OCI-LY7 (cell line): ENCODE results near the gene ARHGAP21. TPM values are rescaled to one million over a fixed set of nuclear protein-coding genes. Genes with fewer than 3 reads are reported as not detected.

ENCODE experiments used
- BruUV-seq: library from RNA; stranded (reverse); fragments of 400-500 nt; replicated peaks from 2 replicates; lab custom pipeline; 2021; lab: Mats Ljungman, UMichigan
- CTCF ChIA-PET: fragments of 300-600 bp; sonication (Branson Sonifier 250); formaldehyde crosslinking; loops from one replicate; lab custom pipeline; 2022; ENCODE audit warnings: antibody characterized with exemption; ENCODE audit not compliant: unreplicated experiment; lab: Charles Lee
- POLR2A ChIA-PET: fragments of 300-600 bp; sonication (Branson Sonifier 250); formaldehyde crosslinking; loops from one replicate; lab custom pipeline; 2022; ENCODE audit warnings: antibody characterized with exemption; lab: Charles Lee
- DNase-seq: peaks from one replicate; pipeline ENCODE4 v3.0.0-alpha.2; 2015; ENCODE audit warnings: low spot score
- H2AFZ ChIP-seq: fragments of 200-600 bp; sonication (generic), shearing (Covaris generic); 2 replicates; pipeline ENCODE4 v1.6.1; 2014; ENCODE audit warnings: mild to moderate bottlenecking, antibody characterized with exemption, low read length, moderate library complexity
- H3K27ac ChIP-seq: fragments of 200-600 bp; sonication (generic); 2 replicates; pipeline ENCODE4 v1.5.1; 2014; ENCODE audit warnings: mixed run types, low read depth, mild to moderate bottlenecking, moderate library complexity, low read length, inconsistent platforms; ENCODE audit not compliant: poor library complexity, severe bottlenecking
- H3K36me3 ChIP-seq: fragments of 200-600 bp; sonication (generic); 2 replicates; pipeline ENCODE4 v1.6.1; 2014; ENCODE audit warnings: mild to moderate bottlenecking, antibody characterized with exemption, low read length, moderate library complexity, mixed read lengths; ENCODE audit not compliant: insufficient read depth
- H3K4me1 ChIP-seq: fragments of 200-600 bp; sonication (generic); 2 replicates; pipeline ENCODE4 v1.5.1; 2014; ENCODE audit warnings: mild to moderate bottlenecking, low read length; ENCODE audit not compliant: insufficient read depth, poor library complexity, severe bottlenecking
- H3K4me2 ChIP-seq: fragments of 200-600 bp; sonication (generic); 2 replicates; pipeline ENCODE4 v1.6.1; 2014; ENCODE audit warnings: mild to moderate bottlenecking, low read length
- H3K4me3 ChIP-seq: fragments of 200-600 bp; sonication (generic); 2 replicates; pipeline ENCODE4 v1.5.1; 2014; ENCODE audit warnings: mild to moderate bottlenecking, low read depth, low read length; ENCODE audit not compliant: poor library complexity, severe bottlenecking
- H3K79me2 ChIP-seq: fragments of 200-600 bp; sonication (generic); 2 replicates; pipeline ENCODE4 v1.6.1; 2016; ENCODE audit warnings: low read depth, mild to moderate bottlenecking, low read length, moderate library complexity, mixed read lengths; ENCODE audit not compliant: insufficient read depth
- H3K9me2 ChIP-seq: fragments of 200-600 bp; sonication (generic); 2 replicates; pipeline ENCODE4 v1.6.1; 2016; ENCODE audit warnings: mild to moderate bottlenecking, low read length, mixed read lengths; ENCODE audit not compliant: insufficient read depth
- H3K9me3 ChIP-seq: fragments of 200-600 bp; sonication (generic); 2 replicates; pipeline ENCODE4 v1.6.1; 2014; ENCODE audit warnings: mild to moderate bottlenecking, mixed run types, low read length, mixed read lengths
- H4K20me1 ChIP-seq: fragments of 200-600 bp; sonication (generic); 2 replicates; pipeline ENCODE4 v1.6.1; 2014; ENCODE audit warnings: mild to moderate bottlenecking, antibody characterized with exemption, low read length, moderate library complexity, mixed read lengths; ENCODE audit not compliant: insufficient read depth
- EZH2phosphoT487 ChIP-seq: fragments of 200-600 bp; sonication (generic); IDR thresholded peaks from 2 replicates; pipeline ENCODE4 v1.6.1; 2018; ENCODE audit warnings: low read depth, borderline replicate concordance, mild to moderate bottlenecking, mixed run types, antibody characterized with exemption, low read length, moderate library complexity, mixed read lengths
- intact Hi-C: fragments of 100-400 bp; cut with micrococcal nuclease; formaldehyde crosslinking; loops from one replicate; pipeline ENCODE4 v1.10.0; 2022; ENCODE audit not compliant: unreplicated experiment
- total RNA-seq, 2 experiments: library from RNA; depleted of rRNA in 1 of 2; stranded (reverse); fragments of >200 nt in 1 of 2; shearing (Covaris generic) in 1 of 2; gene quantifications; 2 replicates each; pipeline ENCODE4 v1.2.3, GENCODE V29; 2014 to 2022
- TF ChIP-seq, protein P1 (sequence below): fragments of 200-600 bp; sonication (generic); conservative IDR thresholded peaks from 2 replicates; pipeline ENCODE4 v1.5.1; 2014; ENCODE audit warnings: mild to moderate bottlenecking, antibody characterized with exemption, low read length, moderate library complexity, mixed read lengths

Gene ARHGAP21
- total RNA-seq, 2 experiments from 2014 or later: 24.2 to 44.9 TPM

DNA sequence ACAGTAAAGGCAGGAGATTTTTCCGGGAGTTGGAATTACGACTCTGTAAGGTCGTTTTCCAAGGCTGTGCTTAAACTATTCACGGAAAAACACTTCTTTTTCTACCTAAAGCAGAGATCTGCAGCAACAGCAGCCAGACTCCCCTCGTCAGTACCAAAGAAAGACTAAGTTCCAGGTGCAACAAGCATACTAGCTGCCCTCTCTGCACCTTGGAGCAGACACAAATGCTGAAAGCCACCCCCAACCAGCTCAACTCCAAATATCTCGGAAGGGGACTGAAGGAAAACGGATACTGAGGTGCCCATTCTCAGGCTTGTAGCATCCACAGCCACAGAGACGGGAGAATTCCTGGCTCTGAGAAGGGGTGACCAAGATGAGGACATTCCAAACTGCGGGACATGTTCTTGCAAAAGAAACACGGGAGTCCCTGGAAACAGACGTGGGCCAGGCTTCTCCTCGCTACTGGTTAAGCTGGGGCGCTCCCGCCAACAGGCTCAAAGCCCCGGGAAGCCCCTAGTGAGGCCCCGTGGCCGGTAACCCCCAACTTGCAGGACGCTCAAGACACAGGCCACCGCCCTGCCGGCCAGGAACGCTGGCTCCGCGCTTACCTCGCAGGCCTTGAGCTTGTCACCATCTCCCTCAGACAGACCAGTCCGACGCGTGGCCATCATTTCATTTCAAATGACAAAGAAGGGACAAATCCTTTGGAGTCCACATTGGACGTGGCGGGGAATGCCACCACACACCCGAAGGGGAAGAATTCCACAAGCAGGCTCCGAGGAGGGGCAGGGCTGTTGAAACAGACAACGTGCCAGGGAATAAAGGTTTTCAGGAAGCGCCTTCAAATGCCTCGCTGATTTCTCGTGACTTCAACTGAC is 2.2 kb downstream of the ARHGAP21 start:
- H3K79me2 ChIP-seq: peaks cover 19% of the 10 kb centered on the region; the same call in 1 of the 2 replicates
- intact Hi-C loops: loop anchor here (5.0 to 10.0 kb wide), 3 partner anchors 79 to 1287 kb away; partner anchors contain the start of gene OTUD1
- H2AFZ ChIP-seq: no peak overlapping the region; the same call in 1 of the 2 replicates
- H3K4me3 ChIP-seq: peak overlapping the region; percentile 72
- no peak overlapping the region for H3K27ac ChIP-seq
- H3K36me3 ChIP-seq: no peaks in the 10 kb centered on the region
- 0 out of 2 replicates have a peak, but pooled peaks cover 5% of the 10 kb centered on the region for H4K20me1 ChIP-seq
- H3K9me2 ChIP-seq: no peaks in the 10 kb centered on the region
- TF ChIP-seq, protein P1, sequence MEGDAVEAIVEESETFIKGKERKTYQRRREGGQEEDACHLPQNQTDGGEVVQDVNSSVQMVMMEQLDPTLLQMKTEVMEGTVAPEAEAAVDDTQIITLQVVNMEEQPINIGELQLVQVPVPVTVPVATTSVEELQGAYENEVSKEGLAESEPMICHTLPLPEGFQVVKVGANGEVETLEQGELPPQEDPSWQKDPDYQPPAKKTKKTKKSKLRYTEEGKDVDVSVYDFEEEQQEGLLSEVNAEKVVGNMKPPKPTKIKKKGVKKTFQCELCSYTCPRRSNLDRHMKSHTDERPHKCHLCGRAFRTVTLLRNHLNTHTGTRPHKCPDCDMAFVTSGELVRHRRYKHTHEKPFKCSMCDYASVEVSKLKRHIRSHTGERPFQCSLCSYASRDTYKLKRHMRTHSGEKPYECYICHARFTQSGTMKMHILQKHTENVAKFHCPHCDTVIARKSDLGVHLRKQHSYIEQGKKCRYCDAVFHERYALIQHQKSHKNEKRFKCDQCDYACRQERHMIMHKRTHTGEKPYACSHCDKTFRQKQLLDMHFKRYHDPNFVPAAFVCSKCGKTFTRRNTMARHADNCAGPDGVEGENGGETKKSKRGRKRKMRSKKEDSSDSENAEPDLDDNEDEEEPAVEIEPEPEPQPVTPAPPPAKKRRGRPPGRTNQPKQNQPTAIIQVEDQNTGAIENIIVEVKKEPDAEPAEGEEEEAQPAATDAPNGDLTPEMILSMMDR: no peak
- no peak for TF ChIP-seq EZH2phosphoT487
- ChIA-PET POLR2A (no interaction called here), CTCF (no interaction called here)
- no peaks in the 10 kb centered on the region for H3K9me3 ChIP-seq
- peak overlapping the region; percentile 81 for H3K4me2 ChIP-seq
- DNase-seq: no peak
- BruUV-seq: no TSS peak
- peaks cover 33% of the 10 kb centered on the region for H3K4me1 ChIP-seq

DNA sequence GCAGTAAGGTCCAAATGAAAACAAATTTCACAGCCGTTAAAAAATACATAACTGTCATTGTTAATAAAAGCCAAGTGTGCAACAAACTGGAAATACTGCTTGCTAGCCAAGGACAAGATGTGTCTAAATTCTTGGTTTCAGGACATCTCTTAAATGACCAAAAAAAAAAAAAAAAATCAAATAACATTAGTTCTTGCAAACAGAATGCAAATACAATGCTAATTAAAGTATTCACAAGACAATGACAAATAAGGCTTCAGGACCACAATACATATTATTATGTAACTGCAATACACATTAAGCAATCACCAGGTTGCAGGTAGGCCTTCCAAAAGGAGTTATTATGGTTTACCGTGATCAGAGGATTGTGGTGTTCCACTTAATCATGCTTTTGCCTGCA is 3.6 kb downstream of the ARHGAP21 start:
- no peak for DNase-seq
- ChIA-PET POLR2A (no interaction called here), CTCF (no interaction called here)
- Histone ChIP-seq H3K4me2 (peak overlapping the region; percentile 81), H4K20me1 (0 out of 2 replicates have a peak, but pooled peaks cover 5% of the 10 kb centered on the region), H3K9me3 (no peaks in the 10 kb centered on the region), H3K9me2 (no peaks in the 10 kb centered on the region), H3K4me3 (peak overlapping the region; percentile 72), H3K36me3 (no peaks in the 10 kb centered on the region), H3K79me2 (peaks cover 19% of the 10 kb centered on the region; the same call in 1 of the 2 replicates), H3K4me1 (peaks cover 33% of the 10 kb centered on the region), H2AFZ (no peak overlapping the region; the same call in 1 of the 2 replicates), H3K27ac (no peak overlapping the region)
- TF ChIP-seq, protein P1: no peak
- TF ChIP-seq EZH2phosphoT487: no peak
- BruUV-seq: no TSS peak
- intact Hi-C loops: loop anchor here (5.0 to 10.0 kb wide), 3 partner anchors 78 to 1285 kb away; partner anchors contain the start of gene OTUD1
